ENCODE results near the gene RHBDD3.
"Not testable (repeated sequence)": the region's sequence is repeated elsewhere in the genome, so short reads cannot be mapped to it uniquely, and the experiment has no call there.

RHBDD3 gene

DNA sequence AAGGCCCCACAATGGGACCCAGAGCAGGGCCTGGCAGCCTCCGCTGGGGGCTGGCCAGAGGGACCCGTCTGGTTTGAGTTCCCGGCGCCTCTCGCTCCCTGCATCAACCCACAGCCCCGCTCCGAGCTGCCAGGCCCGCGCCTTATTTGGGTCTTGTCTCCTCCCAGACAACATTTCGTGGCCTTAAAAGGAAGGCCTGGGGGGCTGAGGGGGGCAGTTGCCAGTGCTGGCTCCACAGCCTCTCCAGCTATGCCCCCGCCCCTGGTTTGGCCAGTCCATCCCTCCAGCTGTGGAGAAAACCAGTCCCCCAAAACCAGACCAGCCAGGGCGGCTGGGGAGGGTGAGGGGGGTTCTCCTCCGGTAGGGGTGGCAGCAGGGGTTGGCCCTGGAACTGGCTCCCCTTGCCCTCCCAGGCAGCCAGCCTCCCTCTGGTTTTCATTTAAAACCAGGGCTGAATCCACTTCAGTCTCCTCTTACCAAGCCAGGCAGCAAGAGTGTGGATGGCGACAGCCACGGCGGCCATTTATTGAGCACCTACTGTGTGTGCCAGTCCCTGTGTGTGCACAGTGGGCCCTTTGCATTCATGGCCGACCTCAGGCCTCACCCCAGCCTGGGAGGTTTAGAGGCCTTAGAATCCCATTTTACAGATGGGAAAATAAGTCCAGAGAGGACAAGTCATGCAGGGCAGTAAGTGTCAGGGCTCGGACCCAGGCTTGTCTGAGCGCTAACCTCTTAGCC is 43.5 kb downstream of the RHBDD3 start:
- in situ Hi-C loops (cut with MboI; ENCODE audit: low sequenced_read_pairs): no loop called here

GRCh38 chr22:29219881-29220670 is 47.7 kb downstream of the RHBDD3 start:
- in situ Hi-C loops (cut with MboI; ENCODE audit: low sequenced_read_pairs): no loop called here

GRCh38 chr22:29219409-29219782 is 48.4 kb downstream of the RHBDD3 start:
- in situ Hi-C loops (cut with MboI; ENCODE audit: low sequenced_read_pairs): not testable (repeated sequence)

GRCh38 chr22:29218758-29219408 is 48.9 kb downstream of the RHBDD3 start:
- in situ Hi-C loops (cut with MboI; ENCODE audit: low sequenced_read_pairs): no loop called here

- in situ Hi-C loops (cut with MboI; ENCODE audit: low sequenced_read_pairs): no loop called here
Measured at GRCh38 chr22:29217827-29218757, 49.7 kb downstream of the RHBDD3 start.

DNA sequence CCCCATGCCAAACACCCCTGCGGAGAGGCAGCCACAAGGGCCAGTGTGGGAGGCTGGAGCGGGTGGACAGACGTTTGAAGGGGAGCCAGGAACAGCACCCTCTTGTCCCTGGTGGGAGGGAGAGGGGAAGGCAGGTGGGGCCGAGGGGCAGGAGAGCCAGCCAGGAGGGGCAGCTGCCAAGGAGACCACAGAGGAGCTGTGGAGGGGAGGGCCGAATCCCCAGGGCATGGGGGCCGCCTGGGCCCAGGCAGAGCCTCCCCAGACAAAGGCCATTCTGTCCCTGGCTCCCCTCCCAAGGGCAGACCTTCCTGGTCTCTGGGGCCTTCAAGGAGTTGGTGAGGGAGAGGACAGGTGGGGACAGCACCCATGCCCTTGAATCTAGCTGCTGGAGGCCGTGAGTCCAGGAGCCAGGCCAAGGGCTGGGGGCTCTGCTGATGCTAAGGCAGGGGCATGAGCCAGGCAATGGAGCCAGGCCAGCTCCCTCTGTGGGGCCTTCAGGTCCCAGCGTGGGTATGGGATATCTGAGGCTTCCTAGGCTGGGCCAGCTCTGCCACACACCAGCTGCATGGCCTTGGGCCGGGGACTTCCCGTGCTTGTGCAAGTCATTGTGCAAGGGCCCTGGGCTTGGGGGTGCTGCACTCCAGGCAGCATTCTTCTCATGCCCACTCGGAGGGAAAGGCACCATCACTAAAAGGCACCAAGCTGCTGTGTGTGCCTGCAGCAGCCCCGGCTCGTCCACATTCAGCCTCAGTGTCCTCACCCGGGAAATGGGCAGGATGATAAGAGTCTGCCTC is 50.7 kb downstream of the RHBDD3 start:
- in situ Hi-C loops (cut with MboI; ENCODE audit: low sequenced_read_pairs): no loop called here

GRCh38 chr22:29216011-29216872 is 51.5 kb downstream of the RHBDD3 start:
- in situ Hi-C loops (cut with MboI; ENCODE audit: low sequenced_read_pairs): no loop called here

- in situ Hi-C loops (cut with MboI; ENCODE audit: low sequenced_read_pairs): no loop called here
Measured at GRCh38 chr22:29215012-29215860, 52.5 kb downstream of the RHBDD3 start.

- in situ Hi-C loops (cut with MboI; ENCODE audit: low sequenced_read_pairs): no loop called here
Measured at GRCh38 chr22:29214232-29214631, 53.5 kb downstream of the RHBDD3 start.

GRCh38 chr22:29213493-29213892 is 54.3 kb downstream of the RHBDD3 start:
- in situ Hi-C loops (cut with MboI; ENCODE audit: low sequenced_read_pairs): no loop called here

DNA sequence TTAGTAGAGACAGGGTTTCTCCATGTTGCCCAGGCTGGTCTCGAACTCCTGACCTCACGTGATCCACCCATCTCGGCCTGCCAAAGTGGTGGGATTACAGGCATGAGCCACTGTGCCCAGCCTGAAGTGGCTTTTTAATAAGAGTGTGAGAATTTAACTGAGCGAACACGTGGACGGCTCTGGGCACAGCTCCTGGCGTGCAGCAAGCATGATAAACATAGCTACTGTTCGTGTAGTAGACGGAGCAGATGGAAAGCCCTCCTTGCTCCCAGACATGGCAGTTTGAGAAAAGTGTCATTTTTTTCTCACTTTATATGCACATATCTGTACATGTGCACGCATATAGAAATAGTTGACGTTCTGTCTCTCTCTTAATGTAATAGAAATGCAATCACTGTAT is 55.0 kb downstream of the RHBDD3 start:
- in situ Hi-C loops (cut with MboI; ENCODE audit: low sequenced_read_pairs): no loop called here

- in situ Hi-C loops (cut with MboI; ENCODE audit: low sequenced_read_pairs): no loop called here
Measured at GRCh38 chr22:29211466-29211865, 56.3 kb downstream of the RHBDD3 start.

GRCh38 chr22:29211066-29211465 is 56.7 kb downstream of the RHBDD3 start:
- in situ Hi-C loops (cut with MboI; ENCODE audit: low sequenced_read_pairs): no loop called here
